GM13976 (cell line): ENCODE data around the gene NOL11.
"Not testable (repeated sequence)": the region's sequence is repeated elsewhere in the genome, so short reads cannot be mapped to it uniquely, and the experiment has no call there.

Experiments used
- DNase-seq: peaks from one replicate; pipeline ENCODE4 v3.0.0; 2012; ENCODE audit warnings: low spot score
- in situ Hi-C: fragments of 300-500 bp; cut with MboI; formaldehyde crosslinking; loops from one replicate; pipeline ENCODE4 v1.12.0; 2022; ENCODE audit warnings: low sequenced_read_pairs, mixed read lengths, inconsistent platforms; ENCODE audit not compliant: unreplicated experiment
- TF ChIP-seq, protein P1 (sequence below): IDR thresholded peaks from 2 replicates; pipeline ENCODE4 v1.5.1; 2012; ENCODE audit warnings: borderline replicate concordance, mild to moderate bottlenecking; ENCODE audit not compliant: insufficient read depth; ENCODE audit errors: extremely low read depth, missing control alignments, control extremely low read depth

Gene NOL11

DNA sequence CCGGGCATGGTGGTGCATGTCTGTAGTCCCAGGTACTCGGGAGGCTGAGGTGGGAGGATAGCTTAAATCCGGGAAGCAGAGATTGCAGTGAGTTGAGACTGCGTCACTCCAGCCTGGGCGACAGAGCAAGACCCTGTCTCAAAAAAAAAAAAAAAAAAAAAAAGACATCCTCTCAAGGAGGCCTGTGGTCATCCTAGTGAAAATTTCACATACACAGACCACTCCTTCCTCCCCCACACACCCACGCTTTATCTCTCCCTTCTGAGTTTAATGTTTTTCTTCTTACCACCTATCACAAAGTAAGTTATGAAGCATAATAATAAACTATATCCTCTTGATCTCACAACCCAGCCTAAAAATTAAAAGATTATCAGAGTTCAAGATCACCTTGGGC is 1.3 kb upstream of the NOL11 start:
- no peak for DNase-seq
- in situ Hi-C loops, result no loop called here
- TF ChIP-seq, protein P1, sequence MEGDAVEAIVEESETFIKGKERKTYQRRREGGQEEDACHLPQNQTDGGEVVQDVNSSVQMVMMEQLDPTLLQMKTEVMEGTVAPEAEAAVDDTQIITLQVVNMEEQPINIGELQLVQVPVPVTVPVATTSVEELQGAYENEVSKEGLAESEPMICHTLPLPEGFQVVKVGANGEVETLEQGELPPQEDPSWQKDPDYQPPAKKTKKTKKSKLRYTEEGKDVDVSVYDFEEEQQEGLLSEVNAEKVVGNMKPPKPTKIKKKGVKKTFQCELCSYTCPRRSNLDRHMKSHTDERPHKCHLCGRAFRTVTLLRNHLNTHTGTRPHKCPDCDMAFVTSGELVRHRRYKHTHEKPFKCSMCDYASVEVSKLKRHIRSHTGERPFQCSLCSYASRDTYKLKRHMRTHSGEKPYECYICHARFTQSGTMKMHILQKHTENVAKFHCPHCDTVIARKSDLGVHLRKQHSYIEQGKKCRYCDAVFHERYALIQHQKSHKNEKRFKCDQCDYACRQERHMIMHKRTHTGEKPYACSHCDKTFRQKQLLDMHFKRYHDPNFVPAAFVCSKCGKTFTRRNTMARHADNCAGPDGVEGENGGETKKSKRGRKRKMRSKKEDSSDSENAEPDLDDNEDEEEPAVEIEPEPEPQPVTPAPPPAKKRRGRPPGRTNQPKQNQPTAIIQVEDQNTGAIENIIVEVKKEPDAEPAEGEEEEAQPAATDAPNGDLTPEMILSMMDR, result no peak

DNA sequence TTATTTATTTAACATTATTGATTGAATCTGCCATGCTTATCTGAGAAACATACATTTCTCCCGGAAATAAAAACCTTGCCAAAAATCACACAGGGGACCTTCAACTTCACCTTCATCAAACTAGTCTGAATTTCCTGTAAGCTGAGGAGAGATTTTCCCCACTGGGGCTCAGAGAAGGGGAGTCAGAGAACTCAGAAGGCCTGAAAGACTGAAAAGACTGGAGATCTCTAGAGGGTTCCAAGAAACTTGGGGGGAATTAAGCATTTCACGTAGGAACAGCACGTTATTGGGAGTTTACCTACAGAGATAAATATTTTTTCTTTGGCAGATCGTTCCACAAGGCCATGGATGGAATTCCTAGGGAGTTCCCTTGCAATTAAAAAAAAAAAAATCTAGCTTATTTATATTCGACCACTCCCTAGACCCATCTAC is 528 bp upstream of the NOL11 start:
- in situ Hi-C loops, result no loop called here
- TF ChIP-seq, protein P1, result no peak
- peak; percentile 29 for DNase-seq

DNA sequence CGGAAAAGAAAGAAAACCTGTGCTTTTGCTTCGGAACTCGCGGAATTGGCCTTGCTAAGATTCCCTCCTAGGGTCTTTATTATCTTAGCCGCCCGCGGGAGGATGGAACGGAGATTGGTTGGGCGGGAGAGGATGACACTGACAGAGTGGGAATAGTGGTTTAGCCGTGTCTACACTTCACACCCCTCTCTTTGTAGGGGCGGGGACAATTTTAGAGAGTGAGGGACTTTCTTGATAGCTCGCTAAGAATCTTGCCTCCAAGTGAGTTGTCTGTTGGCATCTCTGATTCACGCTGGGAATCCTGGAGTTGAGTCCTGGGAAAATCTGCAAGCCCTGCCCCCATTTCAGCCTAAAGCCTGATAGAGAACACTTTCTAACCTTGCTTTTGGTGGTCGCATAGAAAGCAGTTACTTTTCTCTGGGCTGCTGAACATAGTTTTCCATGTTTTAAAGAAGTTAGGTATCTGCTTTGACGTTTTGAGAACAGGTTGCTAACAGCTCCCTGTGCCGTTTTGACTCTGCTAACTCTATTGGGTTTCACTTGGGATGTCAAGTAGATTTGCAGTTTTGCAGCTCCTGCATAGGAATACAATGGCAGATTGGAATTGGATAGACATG is 697 bp downstream of the NOL11 start:
- DNase-seq, result peak; percentile 51

DNA sequence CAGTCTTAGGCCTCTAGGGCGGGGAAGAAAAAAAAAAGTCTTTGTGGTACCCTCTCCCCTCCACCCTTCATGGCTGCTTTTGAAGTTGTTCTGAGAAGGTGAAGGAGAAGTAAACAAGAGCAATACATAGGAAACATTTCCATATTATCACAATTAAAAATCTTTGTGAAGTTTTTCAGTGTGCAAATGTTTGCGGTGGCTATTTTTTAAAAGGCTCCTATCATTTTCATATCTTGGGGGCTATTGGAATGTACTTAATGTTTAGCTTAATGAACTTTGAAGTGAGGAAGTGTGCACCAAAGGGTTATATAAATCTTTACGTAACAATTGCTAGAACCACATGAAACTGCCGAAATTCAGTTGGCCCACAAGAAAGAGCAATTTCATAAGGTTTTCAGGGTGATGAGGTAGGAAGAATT is 7.6 kb downstream of the NOL11 start:
- DNase-seq, result no peak
- TF ChIP-seq, protein P1, result no peak
- in situ Hi-C loops, result no loop called here

More for the DNA sequence above, 697 bp downstream of the NOL11 start:
- in situ Hi-C loops, result no loop called here
- TF ChIP-seq, protein P1, result no peak

DNA sequence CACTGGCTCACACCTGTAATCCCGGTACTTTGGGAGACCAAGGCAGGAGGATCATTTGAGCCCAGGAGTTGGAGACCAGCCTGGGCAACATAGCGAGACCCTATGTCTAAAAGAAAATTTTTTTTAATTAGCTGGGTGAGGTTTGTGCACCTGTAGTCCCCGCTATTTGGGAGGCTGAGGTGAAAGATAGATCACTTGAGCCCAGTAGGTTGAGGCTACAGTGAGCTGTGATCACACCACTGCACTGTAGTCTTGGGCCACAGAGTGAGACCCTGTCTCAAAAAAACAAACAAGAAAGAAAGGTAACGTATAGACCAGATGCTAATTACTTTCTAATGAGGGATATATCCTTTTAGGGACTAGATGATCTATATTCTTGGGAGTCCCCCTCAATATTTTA is 8.1 kb downstream of the NOL11 start:
- TF ChIP-seq, protein P1, result no peak
- in situ Hi-C loops, result no loop called here
- DNase-seq, result no peak

DNA sequence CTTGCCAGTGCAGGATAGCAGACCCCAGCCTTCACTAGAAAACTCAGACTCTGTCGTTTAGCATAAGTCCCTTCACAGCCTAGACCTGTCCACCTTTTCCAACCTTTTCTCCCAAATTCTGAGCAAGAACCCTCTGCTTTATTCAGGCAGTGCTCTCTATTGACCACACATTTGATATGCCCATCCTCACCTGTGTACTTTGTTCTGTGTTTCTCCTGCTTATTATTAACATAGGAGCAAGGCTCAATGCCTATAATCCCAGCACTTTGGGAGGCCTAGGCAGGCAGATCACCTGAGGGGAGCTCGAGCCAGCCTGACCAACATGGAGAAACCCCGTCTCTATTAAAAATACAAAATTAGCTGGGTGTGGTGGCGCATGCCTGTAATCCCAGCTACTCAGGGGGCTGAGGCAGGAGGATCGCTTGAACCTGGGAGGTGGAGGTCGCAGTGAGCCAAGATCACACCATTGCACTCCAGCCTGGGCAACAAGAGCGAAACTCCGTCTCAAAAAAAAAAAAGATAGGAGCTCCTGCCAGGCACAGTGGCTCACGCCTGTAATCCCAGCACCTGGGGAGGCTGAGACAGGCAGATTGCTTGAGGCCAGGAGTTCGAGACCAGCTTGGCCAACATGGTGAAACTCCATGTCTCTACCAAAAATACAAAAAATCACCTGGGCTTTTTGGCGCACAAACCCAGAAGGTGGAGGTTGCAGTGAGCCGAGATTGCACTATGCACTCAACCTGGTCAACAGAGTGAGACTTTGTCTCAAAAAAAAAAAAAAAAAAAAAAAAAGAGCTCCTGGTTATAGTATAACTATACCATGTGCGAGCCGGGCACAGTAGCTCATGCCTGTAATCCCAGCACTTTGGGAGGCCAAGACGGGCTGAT is 9.7 kb downstream of the NOL11 start:
- DNase-seq, in situ Hi-C loops: not testable (repeated sequence)

DNA sequence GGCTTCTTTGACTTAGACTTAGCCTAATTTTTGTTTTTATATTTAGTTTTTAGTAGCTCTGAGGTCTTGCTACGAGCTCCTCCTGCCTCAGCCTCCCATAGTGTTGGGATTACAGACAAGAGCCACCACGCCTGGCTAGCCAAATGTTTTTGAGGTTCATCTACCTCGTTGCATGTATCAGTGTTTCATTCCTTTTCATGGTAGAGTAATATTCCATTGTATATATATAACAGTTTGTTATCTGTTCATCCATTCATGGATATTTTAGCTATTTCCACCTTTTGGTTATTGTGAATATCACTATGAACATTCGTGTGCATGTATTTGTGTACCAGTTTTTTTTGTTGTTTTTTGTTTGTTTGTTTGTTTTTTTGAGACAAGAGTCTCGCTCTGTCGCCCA is 12.2 kb downstream of the NOL11 start:
- TF ChIP-seq, protein P1, result no peak
- DNase-seq, result no peak
- in situ Hi-C loops, result no loop called here
